IMR-90 (cell line): Measurements from ENCODE around the gene SIK3. TPM values are rescaled to one million over a fixed set of nuclear protein-coding genes. Genes with fewer than 3 reads are reported as not detected.

ENCODE experiments used
- ATAC-seq: fragments of 200-7000 bp; cut with Tn5 transposase; 2 replicates; pipeline ENCODE4 v1.9.1; 2020; ENCODE audit warnings: low read depth, mild to moderate bottlenecking, moderate library complexity
- BruUV-seq: library from RNA; stranded (reverse); fragments of 400-500 nt; replicated peaks from 2 replicates; lab custom pipeline; 2021; lab: Mats Ljungman, UMichigan
- CTCF ChIA-PET: fragments of 300-600 bp; formaldehyde crosslinking; extraction: SDS; loops from one replicate; lab custom pipeline; 2021; ENCODE audit warnings: antibody characterized with exemption; lab: Yijun Ruan, JAX
- POLR2A ChIA-PET: fragments of 300-600 bp; sonication (Branson Sonifier 250); formaldehyde crosslinking; loops from one replicate; lab custom pipeline; 2022; ENCODE audit warnings: antibody characterized with exemption; ENCODE audit not compliant: unreplicated experiment; lab: Charles Lee
- DNase-seq: peaks from one replicate; pipeline ENCODE4 v3.0.0; 2013
- H2AFZ ChIP-seq: replicated peaks from 2 replicates; pipeline ENCODE3; 2013; ENCODE audit warnings: low read length, mild to moderate bottlenecking; ENCODE audit not compliant: poor library complexity
- H2AK5ac ChIP-seq: 2 replicates; pipeline ENCODE4 v1.6.1; 2013; ENCODE audit warnings: low read depth, low read length, inconsistent platforms
- H2AK9ac ChIP-seq: replicated peaks from 2 replicates; pipeline ENCODE3; 2013; ENCODE audit warnings: mild to moderate bottlenecking, low read depth, low read length, moderate library complexity; ENCODE audit not compliant: poor library complexity
- H2BK120ac ChIP-seq: 2 replicates; pipeline ENCODE4 v1.6.1; 2013; ENCODE audit warnings: low read depth, low read length, inconsistent platforms
- H2BK15ac ChIP-seq: 3 replicates; pipeline ENCODE4 v1.6.1; 2013; ENCODE audit warnings: low read depth, low read length, inconsistent platforms
- H2BK20ac ChIP-seq: 2 replicates; pipeline ENCODE4 v1.6.1; 2013; ENCODE audit warnings: low read depth, mild to moderate bottlenecking, inconsistent platforms, low read length, moderate library complexity
- H2BK5ac ChIP-seq: 2 replicates; pipeline ENCODE4 v1.6.1; 2013; ENCODE audit warnings: mild to moderate bottlenecking, low read depth, low read length, inconsistent platforms; ENCODE audit not compliant: poor library complexity, severe bottlenecking
- H3K14ac ChIP-seq: replicated peaks from 2 replicates; pipeline ENCODE4 v1.6.1; 2013; ENCODE audit warnings: low read depth, low read length, inconsistent platforms
- H3K18ac ChIP-seq: 2 replicates; pipeline ENCODE4 v1.6.1; 2013; ENCODE audit warnings: low read depth, low read length, control low read depth
- H3K23ac ChIP-seq: 2 replicates; pipeline ENCODE4 v1.6.1; 2013; ENCODE audit warnings: low read depth, low read length, inconsistent platforms
- H3K27ac ChIP-seq: 2 replicates; pipeline ENCODE4 v1.5.1; 2013; ENCODE audit warnings: mild to moderate bottlenecking, control low read depth, low read length; ENCODE audit not compliant: insufficient read depth
- H3K27me3 ChIP-seq: 2 replicates; pipeline ENCODE4 v1.6.1; 2013; ENCODE audit warnings: low read length; ENCODE audit not compliant: control insufficient read depth, insufficient read depth
- H3K36me3 ChIP-seq: 2 replicates; pipeline ENCODE4 v1.6.1; 2013; ENCODE audit warnings: low read length, mixed read lengths; ENCODE audit not compliant: control insufficient read depth, insufficient read depth
- H3K4ac ChIP-seq: 2 replicates; pipeline ENCODE4 v1.6.1; 2013; ENCODE audit warnings: low read depth, low read length, inconsistent platforms
- H3K4me1 ChIP-seq: 2 replicates; pipeline ENCODE4 v1.6.1; 2013; ENCODE audit warnings: low read length, mixed read lengths; ENCODE audit not compliant: control insufficient read depth, insufficient read depth
- H3K4me2 ChIP-seq: 2 replicates; pipeline ENCODE4 v1.6.1; 2013; ENCODE audit warnings: low read depth, mild to moderate bottlenecking, control low read depth, low read length, moderate library complexity
- H3K4me3 ChIP-seq: 2 replicates; pipeline ENCODE4 v1.5.1; 2013; ENCODE audit warnings: low read depth, mild to moderate bottlenecking, control low read depth, low read length, moderate library complexity; ENCODE audit not compliant: insufficient read depth
- H3K56ac ChIP-seq: 2 replicates; pipeline ENCODE4 v1.6.1; 2013; ENCODE audit warnings: low read length, inconsistent platforms; ENCODE audit not compliant: insufficient read depth; ENCODE audit errors: extremely low read depth
- H3K79me1 ChIP-seq, 2 experiments: 2 replicates each; pipeline ENCODE4 v1.6.1; 2013; ENCODE audit warnings: low read length in 2 of 2, inconsistent platforms in 1 of 2, low read depth in 1 of 2
- H3K9ac ChIP-seq: 2 replicates; pipeline ENCODE4 v1.6.1; 2013; ENCODE audit warnings: low read depth, low read length, control low read depth
- H3K9me1 ChIP-seq: 2 replicates; pipeline ENCODE4 v1.6.1; 2013; ENCODE audit warnings: low read length, inconsistent platforms; ENCODE audit not compliant: insufficient read depth
- H3K9me3 ChIP-seq: 2 replicates; pipeline ENCODE4 v1.6.1; 2013; ENCODE audit warnings: low read length; ENCODE audit not compliant: control insufficient read depth, insufficient read depth
- H4K20me1 ChIP-seq: 2 replicates; pipeline ENCODE4 v1.6.1; 2013; ENCODE audit warnings: low read length, inconsistent platforms; ENCODE audit not compliant: insufficient read depth
- H4K5ac ChIP-seq: 2 replicates; pipeline ENCODE4 v1.6.1; 2013; ENCODE audit warnings: mild to moderate bottlenecking, low read depth, low read length, control low read depth
- H4K8ac ChIP-seq, 2 experiments: 2 replicates each; pipeline ENCODE4 v1.6.1; 2013; ENCODE audit warnings: low read depth in 2 of 2, low read length in 2 of 2, control low read depth in 1 of 2, inconsistent platforms in 1 of 2
- H4K91ac ChIP-seq: 2 replicates; pipeline ENCODE4 v1.6.1; 2013; ENCODE audit warnings: low read depth, low read length, inconsistent platforms; ENCODE audit not compliant: insufficient read depth
- WGBS, 2 experiments: methylation state at CpG; one replicate each; pipeline versions ENCODE4 v1.1.5 to v1.1.7; 2013; ENCODE audit warnings: missing lambda C conversion rate in 2 of 2; ENCODE audit not compliant: insufficient read length in 1 of 2; ENCODE audit errors: extremely low coverage in 2 of 2; 5-methylcytosine and 5-hydroxymethylcytosine counted together
- dilution Hi-C: fragments of 300-500 bp; cut with HindIII; formaldehyde crosslinking; loops from one replicate; pipeline ENCODE4 v1.14.3; 2018; ENCODE audit warnings: low sequenced_read_pairs; ENCODE audit not compliant: unreplicated experiment
- in situ Hi-C: fragments of 300-500 bp; cut with MboI; formaldehyde crosslinking; loops from 3 replicates; pipeline ENCODE4 v1.14.3; 2019; ENCODE audit warnings: low sequenced_read_pairs, inconsistent platforms, mixed read lengths
- intact Hi-C: fragments of 100-400 bp; cut with micrococcal nuclease; formaldehyde crosslinking; loops from 2 replicates; pipeline ENCODE4 v1.10.0; 2022
- polyA plus RNA-seq, 3 experiments: library from polyadenylated mRNA; depleted of rRNA; stranded (reverse); fragments of >200 nt; gene quantifications; 2 replicates each; pipeline ENCODE4 v1.2.3, GENCODE V29; 2012; ENCODE audit warnings: low replicate concordance in 1 of 3
- total RNA-seq: library from RNA; depleted of rRNA; stranded (reverse); fragments of >200 nt; gene quantifications from 2 replicates; pipeline ENCODE4 v1.2.3, GENCODE V29; 2012
- TF ChIP-seq, protein P1 (sequence below): fragments of 150-350 bp; IDR thresholded peaks from 2 replicates; pipeline ENCODE4 v1.6.1; 2017; ENCODE audit warnings: mild to moderate bottlenecking, antibody characterized with exemption, low read length, low read depth

The SIK3 gene
- total and polyA plus RNA-seq, 2 of the 4 experiments (the other 2 are of a cell fraction) = 8.2 to 9.1 TPM

GRCh38 chr11:117055469-117055868 lies 42.8 kb downstream of the SIK3 start:
- Histone ChIP-seq H3K4me1 (peaks cover 9% of the 10 kb centered on the region), H2BK20ac (no peak overlapping the region), H2BK5ac (no peak overlapping the region), H4K5ac (no peak overlapping the region), H3K4me2 (no peak overlapping the region), H2BK120ac (no peak overlapping the region), H4K8ac (no peak overlapping the region), H4K91ac (no peak overlapping the region), H3K27me3 (no peaks in the 10 kb centered on the region), H2AK5ac (no peak overlapping the region), H4K20me1 (peaks cover 23% of the 10 kb centered on the region), H3K23ac (no peak overlapping the region), H2BK15ac (no peak overlapping the region), H3K9me1 (peaks cover 2% of the 10 kb centered on the region; the same call in 1 of the 2 replicates), H3K4me3 (no peak overlapping the region), H3K9ac (no peak overlapping the region), H2AK9ac (no peak overlapping the region), H3K27ac (no peak overlapping the region), H3K36me3 (0 out of 2 replicates have a peak, but pooled peaks cover 1% of the 10 kb centered on the region), H3K14ac (no peak overlapping the region), H3K18ac (no peak overlapping the region), H2AFZ (no peak overlapping the region), H3K79me1 (peaks cover 30 to 53% of the 10 kb centered on the region in 2 experiments), H3K4ac (no peak overlapping the region), H3K9me3 (no peaks in the 10 kb centered on the region), H3K56ac (no peak overlapping the region)
- in situ Hi-C loops (no loop called here), dilution Hi-C loops (no loop called here), intact Hi-C loops (no loop called here)
- ChIA-PET POLR2A (no interaction called here), CTCF (no interaction called here)
- 100% methylated on average over 2 of the region's 5 CpGs; no CpG with 5 or more reads in 1 of the 2 experiments for WGBS, 2 experiments
- no TSS peak for BruUV-seq
- TF ChIP-seq, protein P1, sequence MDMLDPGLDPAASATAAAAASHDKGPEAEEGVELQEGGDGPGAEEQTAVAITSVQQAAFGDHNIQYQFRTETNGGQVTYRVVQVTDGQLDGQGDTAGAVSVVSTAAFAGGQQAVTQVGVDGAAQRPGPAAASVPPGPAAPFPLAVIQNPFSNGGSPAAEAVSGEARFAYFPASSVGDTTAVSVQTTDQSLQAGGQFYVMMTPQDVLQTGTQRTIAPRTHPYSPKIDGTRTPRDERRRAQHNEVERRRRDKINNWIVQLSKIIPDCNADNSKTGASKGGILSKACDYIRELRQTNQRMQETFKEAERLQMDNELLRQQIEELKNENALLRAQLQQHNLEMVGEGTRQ = no peak
- ATAC-seq (no peak), DNase-seq (no peak)
